Mesodermal cell (in vitro differentiated cells): Measurements from ENCODE around the gene RET.

Source experiments
- H3K27ac ChIP-seq: 2 replicates; pipeline ENCODE4 v1.7.0; 2013; ENCODE audit warnings: mild to moderate bottlenecking, low read depth, low read length, moderate library complexity; ENCODE audit not compliant: severe bottlenecking
- H3K36me3 ChIP-seq: 2 replicates; pipeline ENCODE4 v1.7.1; 2013; ENCODE audit warnings: mild to moderate bottlenecking, low read length, moderate library complexity; ENCODE audit not compliant: control insufficient read depth, insufficient read depth
- H3K4me1 ChIP-seq: one replicate; pipeline ENCODE4 v1.7.1; 2013; ENCODE audit warnings: mild to moderate bottlenecking, low read length; ENCODE audit not compliant: insufficient read depth, control insufficient read depth, poor library complexity, severe bottlenecking
- H3K4me3 ChIP-seq: 2 replicates; pipeline ENCODE4 v1.7.0; 2013; ENCODE audit warnings: low read length, control low read depth, mild to moderate bottlenecking; ENCODE audit not compliant: insufficient read depth, poor library complexity, severe bottlenecking; ENCODE audit errors: extremely low read depth
- H3K9me3 ChIP-seq: 2 replicates; pipeline ENCODE4 v1.7.1; 2013; ENCODE audit warnings: mild to moderate bottlenecking, low read length, moderate library complexity; ENCODE audit not compliant: control insufficient read depth
- WGBS, 2 experiments: methylation state at CpG; one replicate each; pipeline ENCODE4 v1.1.5; 2013; ENCODE audit warnings: missing lambda C conversion rate in 2 of 2; ENCODE audit not compliant: insufficient coverage in 2 of 2; 5-methylcytosine and 5-hydroxymethylcytosine counted together

Gene RET

DNA sequence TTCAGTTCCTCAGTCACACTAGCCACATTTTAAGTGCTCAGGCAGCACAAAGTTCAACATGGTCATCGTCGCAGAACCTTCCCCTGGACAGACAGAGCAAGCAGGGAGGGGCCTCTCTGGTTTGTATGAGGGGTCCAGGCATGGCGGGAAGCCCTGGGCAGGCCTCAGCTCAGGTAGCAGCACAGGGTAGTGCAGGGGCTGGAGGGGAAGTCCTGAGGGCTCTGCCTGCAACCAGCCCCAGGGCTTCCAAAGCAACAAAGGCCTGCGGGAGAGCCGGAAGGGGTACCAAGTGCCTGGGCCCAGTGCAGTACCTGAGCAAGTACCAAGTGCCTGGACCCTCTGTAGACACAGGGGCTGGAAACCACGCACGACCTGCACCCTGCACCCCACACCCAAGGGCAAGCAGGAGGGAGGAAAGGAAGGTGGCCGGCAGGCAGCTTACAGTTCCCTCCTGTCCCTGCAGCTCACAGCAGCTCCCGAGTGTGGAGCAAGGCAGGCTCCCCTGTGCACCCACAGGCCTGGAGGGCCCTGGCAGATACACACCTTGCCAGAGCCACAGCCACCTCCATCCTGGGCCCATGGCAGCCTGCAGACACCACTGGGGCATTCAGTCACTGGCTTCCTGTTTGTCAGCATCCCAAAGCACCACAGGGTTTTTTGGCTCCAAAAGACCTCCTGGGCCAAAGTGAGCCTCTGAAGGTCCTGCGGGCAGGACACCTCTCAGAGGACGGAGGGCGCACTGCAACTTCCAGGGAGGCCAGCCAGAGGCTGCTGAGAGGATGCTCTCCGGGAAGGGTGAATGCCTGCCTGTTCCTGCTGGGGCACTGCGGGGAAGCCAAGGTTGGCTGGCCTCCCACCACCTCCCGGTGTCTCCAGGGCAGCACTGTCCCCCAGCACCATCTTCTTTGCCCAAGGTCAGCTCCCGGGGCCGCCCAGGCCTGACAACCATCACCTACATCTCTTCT is 6.5 kb upstream of the RET start:
- Histone ChIP-seq H3K4me3 (no peak overlapping the region), H3K9me3 (no peaks in the 10 kb centered on the region), H3K4me1 (no peaks in the 10 kb centered on the region), H3K27ac (no peak overlapping the region), H3K36me3 (no peaks in the 10 kb centered on the region)
- 78 to 90% methylated on average over 8 to 11 of the region's 17 CpGs for WGBS, 2 experiments

DNA sequence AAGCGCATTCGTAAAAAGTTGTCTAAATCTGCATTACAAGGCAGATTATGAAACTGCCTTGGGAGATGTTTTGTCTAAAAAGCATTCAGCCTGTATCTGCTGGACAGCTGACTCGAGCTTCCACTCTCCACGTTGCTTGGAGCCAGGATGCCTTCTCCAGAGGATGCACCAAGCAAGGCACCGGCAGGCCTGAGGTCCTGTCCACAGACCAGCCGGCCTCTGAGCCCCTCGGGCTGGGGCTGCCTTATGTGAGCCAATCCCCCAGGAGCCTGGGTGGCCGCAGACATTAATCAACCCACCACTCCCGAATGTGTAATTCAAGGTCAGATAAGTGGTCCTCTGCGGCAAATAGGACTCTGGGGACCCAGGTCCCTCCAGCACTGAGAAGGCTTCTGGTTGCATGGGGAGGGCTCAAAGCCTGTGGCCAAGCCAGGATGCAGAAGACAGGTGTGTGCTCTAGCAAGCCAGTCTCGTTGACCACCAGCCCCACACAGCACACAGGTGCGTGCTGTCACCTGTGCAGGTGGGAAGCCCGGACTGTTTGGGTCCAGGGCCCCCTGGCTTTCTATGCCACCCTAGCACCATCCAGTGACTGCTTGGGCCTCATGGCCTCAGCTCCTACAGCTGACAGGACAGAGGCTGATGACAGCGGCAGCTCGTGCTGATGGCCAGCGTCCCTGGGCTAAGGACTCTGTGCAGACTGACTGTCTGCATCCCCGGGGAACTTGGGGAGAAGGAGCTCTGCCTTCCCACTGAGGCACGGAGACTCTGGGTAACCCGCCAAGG is 4.8 kb upstream of the RET start:
- no peaks in the 10 kb centered on the region for H3K4me1 ChIP-seq
- WGBS, 2 experiments = 90 to 92% methylated on average over 16 to 19 of the region's 19 CpGs

DNA sequence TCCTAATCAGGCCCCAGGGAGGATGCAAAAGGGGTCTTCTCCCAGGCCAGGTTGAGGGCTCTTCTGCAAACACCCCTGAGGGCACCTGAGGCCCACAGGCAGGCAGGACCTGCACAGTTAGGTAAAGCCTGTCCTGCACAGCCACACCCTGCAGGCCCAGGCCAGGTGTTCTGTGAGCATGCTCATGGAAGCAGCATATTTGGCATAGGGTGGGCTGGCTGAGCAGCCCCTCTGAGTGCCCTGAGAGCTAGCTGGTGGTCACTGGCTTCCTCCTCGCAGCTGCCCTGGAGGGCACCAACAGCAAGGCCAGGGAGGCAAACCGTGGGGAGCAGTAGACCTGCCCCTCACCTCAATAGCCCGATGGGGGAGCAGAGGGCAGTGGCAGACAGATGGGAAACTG is 3.7 kb upstream of the RET start:
- no peaks in the 10 kb centered on the region for H3K36me3 ChIP-seq
- no peak overlapping the region for H3K27ac ChIP-seq
- H3K4me1 ChIP-seq = no peaks in the 10 kb centered on the region
- WGBS, 2 experiments = 85 to 96% methylated on average over 3 of the region's 3 CpGs
- no peaks in the 10 kb centered on the region for H3K9me3 ChIP-seq
- no peak overlapping the region for H3K4me3 ChIP-seq

More for the DNA sequence above, 4.8 kb upstream of the RET start:
- Histone ChIP-seq H3K9me3 (no peaks in the 10 kb centered on the region), H3K27ac (no peak overlapping the region), H3K36me3 (no peaks in the 10 kb centered on the region), H3K4me3 (no peak overlapping the region)

DNA sequence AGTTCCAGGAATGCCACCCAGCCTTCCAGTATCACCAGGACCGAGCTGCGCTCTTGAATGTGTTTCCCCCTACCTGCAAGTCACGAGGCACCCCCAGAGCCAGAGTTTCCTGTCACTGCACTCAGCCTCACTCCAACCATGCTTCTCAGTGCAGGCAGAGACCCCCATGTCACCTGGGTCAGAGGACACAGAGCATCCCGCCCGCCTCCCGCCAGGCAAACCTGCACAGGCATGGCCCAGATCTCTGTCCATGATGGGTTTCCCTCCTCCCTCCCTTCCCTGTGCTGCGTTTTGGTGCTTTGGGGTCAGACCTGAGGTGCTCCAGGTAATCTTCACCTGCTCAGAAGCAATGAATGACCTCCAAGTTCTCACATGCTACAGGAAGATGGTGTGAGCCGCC is 3.1 kb upstream of the RET start:
- WGBS, 2 experiments = 67 to 89% methylated on average over 4 to 7 of the region's 8 CpGs
- Histone ChIP-seq H3K4me3 (no peak overlapping the region), H3K36me3 (no peaks in the 10 kb centered on the region), H3K27ac (no peak overlapping the region), H3K4me1 (no peaks in the 10 kb centered on the region), H3K9me3 (no peaks in the 10 kb centered on the region)

DNA sequence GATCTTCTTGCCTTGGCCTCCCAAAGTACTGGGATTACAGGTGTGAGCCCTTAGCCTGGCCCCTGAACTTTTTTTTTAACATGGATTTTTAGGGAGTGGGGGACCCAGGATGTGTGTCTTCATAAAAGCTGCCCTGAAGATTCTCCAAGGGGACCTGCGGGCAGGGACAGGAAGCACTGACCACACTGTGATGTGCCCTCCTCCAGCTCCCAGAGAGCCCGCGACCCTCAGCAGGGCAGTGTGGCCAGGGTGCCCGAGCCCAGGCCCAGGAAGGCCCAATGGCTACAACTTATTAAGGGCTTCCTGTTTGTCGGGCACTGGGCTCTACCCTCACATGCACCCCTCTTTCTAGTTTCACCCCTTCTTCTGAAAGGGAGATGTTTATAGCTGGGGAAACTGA is 2.5 kb upstream of the RET start:
- WGBS, 2 experiments = 84 to 100% methylated on average over 1 to 4 of the region's 5 CpGs
- H3K4me1 ChIP-seq = no peaks in the 10 kb centered on the region
- no peak overlapping the region for H3K27ac ChIP-seq
- H3K36me3 ChIP-seq = no peaks in the 10 kb centered on the region
- H3K9me3 ChIP-seq = no peaks in the 10 kb centered on the region
- H3K4me3 ChIP-seq = no peak overlapping the region

DNA sequence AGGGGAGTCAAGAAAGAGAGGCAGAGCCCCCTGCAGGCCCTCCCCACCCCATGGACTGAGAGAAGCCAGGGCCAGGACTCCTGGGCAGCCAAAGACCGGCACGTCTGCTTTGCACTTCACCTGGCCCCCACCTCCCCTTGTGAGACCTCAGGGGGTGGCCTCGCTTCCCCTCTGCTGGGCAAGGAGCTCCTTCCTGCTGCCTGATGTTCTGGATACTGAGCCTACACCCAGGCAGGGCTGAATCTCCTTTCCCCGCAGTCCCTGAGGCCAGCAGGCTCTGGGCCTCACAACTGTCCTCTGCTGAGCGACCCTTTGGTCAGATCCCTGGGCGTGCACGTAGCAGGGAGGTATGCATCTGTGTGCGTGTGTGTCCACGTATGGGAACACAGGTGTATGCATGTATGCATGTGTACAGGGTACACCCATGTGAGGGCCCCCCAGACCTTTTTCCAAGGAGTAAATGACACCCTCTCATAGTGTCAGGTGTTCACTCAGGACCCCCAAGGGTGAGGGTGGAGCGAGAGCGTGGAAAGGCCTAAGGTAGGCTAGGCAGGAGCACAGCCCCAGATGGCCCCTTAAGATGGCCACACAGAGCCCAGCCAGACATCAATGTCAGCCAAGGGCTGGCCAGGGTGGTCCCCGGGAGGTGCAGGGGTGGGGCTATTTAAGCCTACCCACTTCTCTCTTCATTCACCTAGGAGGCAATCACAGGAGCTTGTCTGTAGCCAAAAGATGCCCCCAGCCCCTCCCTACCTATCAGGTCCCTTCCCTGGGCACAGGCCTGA is 1.9 kb upstream of the RET start:
- H3K27ac ChIP-seq = no peak overlapping the region
- no peaks in the 10 kb centered on the region for H3K36me3 ChIP-seq
- H3K4me1 ChIP-seq = no peaks in the 10 kb centered on the region
- 77 to 100% methylated on average over 6 to 8 of the region's 12 CpGs for WGBS, 2 experiments
- no peaks in the 10 kb centered on the region for H3K9me3 ChIP-seq
- no peak overlapping the region for H3K4me3 ChIP-seq

DNA sequence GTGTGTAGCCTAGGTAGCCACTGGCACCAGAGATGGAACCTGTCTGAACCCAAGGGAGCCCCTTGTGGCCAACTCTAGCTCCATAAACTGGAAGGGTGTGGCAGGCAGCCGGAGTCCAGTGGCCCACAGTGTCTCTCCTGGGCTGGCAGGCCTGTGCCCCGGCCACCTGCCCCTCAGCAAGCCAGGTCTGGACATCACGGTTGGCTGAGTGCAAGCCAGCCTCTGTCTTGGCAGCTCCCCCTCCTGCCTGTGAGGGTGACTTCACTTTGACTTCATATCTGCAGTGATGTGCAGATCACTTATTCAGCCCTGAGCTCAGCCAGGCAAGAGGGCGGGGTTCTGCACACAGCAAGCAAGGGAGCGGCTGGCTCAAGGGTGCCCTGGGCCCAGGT is 1.3 kb upstream of the RET start:
- Histone ChIP-seq H3K36me3 (no peaks in the 10 kb centered on the region), H3K4me3 (no peak overlapping the region), H3K9me3 (no peaks in the 10 kb centered on the region), H3K4me1 (no peaks in the 10 kb centered on the region), H3K27ac (no peak overlapping the region)
- 72 to 92% methylated on average over 5 of the region's 5 CpGs for WGBS, 2 experiments

DNA sequence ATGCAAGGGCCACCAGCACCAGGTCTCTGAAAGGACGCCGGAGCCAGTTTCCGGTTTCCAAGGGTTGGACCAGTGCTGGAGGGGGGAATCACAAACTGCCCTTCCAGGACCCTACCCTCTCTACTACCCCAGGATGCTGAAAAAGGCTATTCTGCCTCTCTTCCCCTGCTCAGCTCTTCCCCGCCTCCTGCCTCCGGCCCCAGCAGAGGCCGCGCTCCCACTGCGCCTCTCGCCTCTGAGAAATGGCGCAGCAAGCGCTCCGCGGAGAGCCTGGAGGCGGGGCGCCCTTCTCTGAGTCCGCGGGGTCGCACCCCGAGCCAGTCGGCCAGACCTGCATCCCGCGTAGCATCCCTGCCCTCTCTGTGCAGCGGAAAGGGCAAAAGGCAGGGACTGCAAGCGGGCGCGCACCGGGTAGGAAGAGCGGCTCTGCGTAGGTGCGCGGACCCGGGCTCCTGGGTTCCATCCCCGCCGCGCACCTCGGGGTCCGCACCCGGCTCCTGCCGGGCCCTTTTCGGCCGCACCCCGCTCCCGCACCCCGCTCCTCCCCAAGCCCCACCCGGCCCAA is 476 bp upstream of the RET start:
- H3K36me3 ChIP-seq = no peaks in the 10 kb centered on the region
- H3K9me3 ChIP-seq = no peaks in the 10 kb centered on the region
- no peaks in the 10 kb centered on the region for H3K4me1 ChIP-seq
- no peak overlapping the region for H3K27ac ChIP-seq
- WGBS, 2 experiments = 1 to 2% methylated on average over 22 to 40 of the region's 45 CpGs
- H3K4me3 ChIP-seq = peak overlapping the region; percentile 29

DNA sequence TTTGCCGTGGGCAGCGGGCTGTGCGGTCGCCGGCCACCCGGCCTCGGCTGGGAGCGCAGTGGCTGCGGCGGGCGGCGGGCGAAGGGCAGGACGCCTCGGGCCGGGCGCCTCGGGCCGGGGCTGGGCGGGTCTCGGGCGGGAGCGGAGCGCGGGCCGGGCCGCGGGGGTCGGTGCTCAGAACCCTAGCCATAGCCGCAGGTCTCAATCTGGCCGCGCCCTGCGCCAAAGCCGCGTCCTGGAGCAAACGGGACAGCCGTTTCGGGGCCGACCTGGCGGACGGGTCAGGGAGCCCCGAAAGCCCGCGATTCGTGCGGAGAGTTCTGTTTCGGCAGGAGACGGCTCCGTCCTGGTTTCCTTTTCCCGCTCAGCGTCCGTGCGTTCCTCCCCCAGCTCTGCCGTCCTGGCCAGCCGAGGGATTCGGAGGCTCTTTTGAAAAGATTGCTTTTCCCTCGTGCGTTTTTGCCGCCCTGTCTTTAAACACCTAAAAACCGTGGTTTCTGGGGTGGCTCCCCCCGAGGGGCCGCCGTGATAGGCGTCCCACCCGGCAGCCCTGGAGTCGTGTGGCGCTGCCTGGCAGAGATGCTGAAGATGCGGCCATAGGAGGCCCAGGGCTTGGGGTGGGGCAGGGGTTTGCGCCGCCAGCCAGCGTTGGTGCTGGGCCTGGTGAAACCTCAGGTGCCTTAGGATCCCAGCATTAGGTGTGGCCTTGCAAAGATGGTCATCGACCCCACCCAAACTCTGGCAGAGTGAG is 727 bp downstream of the RET start:
- Histone ChIP-seq H3K4me1 (no peaks in the 10 kb centered on the region), H3K9me3 (no peaks in the 10 kb centered on the region), H3K4me3 (peak overlapping the region; percentile 35), H3K27ac (no peak overlapping the region), H3K36me3 (no peaks in the 10 kb centered on the region)
- WGBS, 2 experiments = 4% methylated on average over 61 to 67 of the region's 72 CpGs
